NCI-H146 treated with DMSO at 0.1 percent for 48 hours (cell line): ENCODE data around the gene MAPKAPK5.
"Not testable (repeated sequence)": the region's sequence is repeated elsewhere in the genome, so short reads cannot be mapped to it uniquely, and the experiment has no call there.

ENCODE experiments used
- DNase-seq: peaks from one replicate; lab custom pipeline; 2025; ENCODE audit not compliant: unreplicated experiment; lab: John Stamatoyannopoulos, UW

Gene MAPKAPK5

GRCh38 chr12:111873113-111873512 lies 31.1 kb downstream of the MAPKAPK5 start:
- no peak for DNase-seq

- DNase-seq: no peak
These were observed 39.7 kb downstream of the MAPKAPK5 start for GRCh38 chr12:111881716-111882115.

GRCh38 chr12:111886662-111887545 lies 44.9 kb downstream of the MAPKAPK5 start:
- DNase-seq: no peak

- DNase-seq: no peak
These were observed 46.1 kb downstream of the MAPKAPK5 start for GRCh38 chr12:111887926-111888745.

- no peak for DNase-seq
These were observed 51.3 kb downstream of the MAPKAPK5 start for GRCh38 chr12:111893287-111893686.

- no peak for DNase-seq
These were observed 52.5 kb downstream of the MAPKAPK5 start for GRCh38 chr12:111894556-111894955.

GRCh38 chr12:111901182-111901581 lies 59.2 kb downstream of the MAPKAPK5 start:
- no peak for DNase-seq

GRCh38 chr12:111904446-111904975 lies 62.5 kb downstream of the MAPKAPK5 start:
- DNase-seq: no peak

- DNase-seq: no peak
These were observed 63.5 kb downstream of the MAPKAPK5 start for GRCh38 chr12:111905502-111905901.

GRCh38 chr12:111907740-111908139 lies 65.7 kb downstream of the MAPKAPK5 start:
- DNase-seq: no peak

GRCh38 chr12:111925171-111925570 lies 83.1 kb downstream of the MAPKAPK5 start:
- DNase-seq: no peak

- DNase-seq: no peak
These were observed 84.6 kb downstream of the MAPKAPK5 start for GRCh38 chr12:111926631-111927030.

GRCh38 chr12:111927346-111927745 lies 85.3 kb downstream of the MAPKAPK5 start:
- no peak for DNase-seq

GRCh38 chr12:111932241-111932640 lies 90.2 kb downstream of the MAPKAPK5 start:
- no peak for DNase-seq

- no peak for DNase-seq
These were observed 94.8 kb downstream of the MAPKAPK5 start for GRCh38 chr12:111936869-111937268.

GRCh38 chr12:111937429-111937828 lies 95.4 kb downstream of the MAPKAPK5 start:
- DNase-seq: no peak

- no peak for DNase-seq
These were observed 100.5 kb downstream of the MAPKAPK5 start for GRCh38 chr12:111942557-111942956.

- DNase-seq: no peak
These were observed 101.9 kb downstream of the MAPKAPK5 start for GRCh38 chr12:111943929-111944328.

- DNase-seq: not testable (repeated sequence)
These were observed 109.1 kb downstream of the MAPKAPK5 start for GRCh38 chr12:111950961-111951676.
